Smooth muscle cell (in vitro differentiated cells): Measurements from ENCODE around the gene SLC22A1. TPM values are rescaled to one million over a fixed set of nuclear protein-coding genes. Genes with fewer than 3 reads are reported as not detected.

Source experiments
- DNase-seq: peaks from one replicate; lab custom pipeline; 2025; ENCODE audit not compliant: unreplicated experiment; lab: John Stamatoyannopoulos, UW
- H2AFZ ChIP-seq: fragments of 200-600 bp; sonication (generic); 2 replicates; pipeline ENCODE4 v1.6.0; 2016; ENCODE audit warnings: antibody characterized with exemption, low read depth, mild to moderate bottlenecking
- H3F3A ChIP-seq: fragments of 200-600 bp; sonication (generic); 2 replicates; pipeline ENCODE4 v1.6.0; 2017; ENCODE audit warnings: antibody characterized with exemption, low read depth
- H3K27ac ChIP-seq: fragments of 200-600 bp; sonication (generic); 2 replicates; pipeline ENCODE4 v1.5.1; 2016; ENCODE audit warnings: low read depth, mild to moderate bottlenecking
- H3K27me3 ChIP-seq: fragments of 200-600 bp; sonication (generic); 2 replicates; pipeline ENCODE4 v1.6.1; 2016; ENCODE audit warnings: low read depth, mild to moderate bottlenecking
- H3K36me3 ChIP-seq: fragments of 200-600 bp; sonication (generic); 2 replicates; pipeline ENCODE4 v1.5.1; 2016; ENCODE audit warnings: low read depth
- H3K4me1 ChIP-seq: fragments of 200-600 bp; sonication (generic); 2 replicates; pipeline ENCODE4 v1.5.1; 2016; ENCODE audit warnings: low read depth
- H3K4me2 ChIP-seq: fragments of 200-600 bp; sonication (generic); 2 replicates; pipeline ENCODE4 v1.6.0; 2016; ENCODE audit warnings: mild to moderate bottlenecking
- H3K4me3 ChIP-seq: fragments of 200-600 bp; sonication (generic); 2 replicates; pipeline ENCODE4 v1.5.1; 2016; ENCODE audit warnings: mild to moderate bottlenecking
- H3K79me2 ChIP-seq: fragments of 200-600 bp; sonication (generic); 2 replicates; pipeline ENCODE4 v1.6.0; 2016; ENCODE audit warnings: low read depth, mild to moderate bottlenecking
- H3K9ac ChIP-seq: fragments of 200-600 bp; sonication (generic); 2 replicates; pipeline ENCODE4 v1.6.0; 2016; ENCODE audit warnings: low read depth
- H3K9me3 ChIP-seq: fragments of 200-600 bp; sonication (generic); replicated peaks from 2 replicates; pipeline ENCODE4 v1.5.1; 2016; ENCODE audit warnings: low read depth
- H4K20me1 ChIP-seq: fragments of 200-600 bp; sonication (generic); 2 replicates; pipeline ENCODE4 v1.6.0; 2016; ENCODE audit warnings: low read depth
- WGBS: methylation state at CpG from one replicate; pipeline ENCODE4 v1.1.7; 2016; ENCODE audit warnings: low lambda C conversion rate; 5-methylcytosine and 5-hydroxymethylcytosine counted together
- polyA plus RNA-seq: library from polyadenylated mRNA; unstranded; fragments of >200 nt; fragmentation: Nextera tagmentation; extraction: Ambion mirVana; gene quantifications from 2 replicates; pipeline ENCODE4 v1.2.1, GENCODE V29; 2016
- total RNA-seq: library from RNA; depleted of rRNA; stranded (reverse); fragments of >200 nt; gene quantifications from 2 replicates; pipeline ENCODE4 v1.2.3, GENCODE V29; 2014
- TF ChIP-seq, protein P1 (sequence below): fragments of 200-600 bp; sonication (generic); IDR thresholded peaks from 2 replicates; pipeline ENCODE4 v1.5.1; 2017; ENCODE audit warnings: borderline replicate concordance, mild to moderate bottlenecking, antibody characterized with exemption; ENCODE audit not compliant: insufficient read depth, poor library complexity, severe bottlenecking

Gene SLC22A1
- total and polyA plus RNA-seq, 2 experiments from 2014 or later, result 0.04 to 1.6 TPM

DNA sequence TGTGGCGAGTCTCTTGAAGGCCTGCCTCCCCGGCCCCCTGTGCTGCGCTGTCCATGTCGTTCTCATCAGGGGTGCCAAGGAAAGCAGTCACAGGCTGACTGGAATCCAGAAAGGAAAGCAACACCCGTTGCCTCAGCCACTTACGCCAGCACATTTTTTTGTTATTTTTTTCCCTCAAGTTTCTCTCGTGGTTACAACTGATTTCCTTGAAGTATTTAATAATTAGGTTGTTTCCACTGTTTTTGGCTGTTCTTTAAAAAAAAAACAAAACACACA is 17.9 kb upstream of the SLC22A1 start:
- peaks cover 10% of the 10 kb centered on the region for H3K36me3 ChIP-seq

DNA sequence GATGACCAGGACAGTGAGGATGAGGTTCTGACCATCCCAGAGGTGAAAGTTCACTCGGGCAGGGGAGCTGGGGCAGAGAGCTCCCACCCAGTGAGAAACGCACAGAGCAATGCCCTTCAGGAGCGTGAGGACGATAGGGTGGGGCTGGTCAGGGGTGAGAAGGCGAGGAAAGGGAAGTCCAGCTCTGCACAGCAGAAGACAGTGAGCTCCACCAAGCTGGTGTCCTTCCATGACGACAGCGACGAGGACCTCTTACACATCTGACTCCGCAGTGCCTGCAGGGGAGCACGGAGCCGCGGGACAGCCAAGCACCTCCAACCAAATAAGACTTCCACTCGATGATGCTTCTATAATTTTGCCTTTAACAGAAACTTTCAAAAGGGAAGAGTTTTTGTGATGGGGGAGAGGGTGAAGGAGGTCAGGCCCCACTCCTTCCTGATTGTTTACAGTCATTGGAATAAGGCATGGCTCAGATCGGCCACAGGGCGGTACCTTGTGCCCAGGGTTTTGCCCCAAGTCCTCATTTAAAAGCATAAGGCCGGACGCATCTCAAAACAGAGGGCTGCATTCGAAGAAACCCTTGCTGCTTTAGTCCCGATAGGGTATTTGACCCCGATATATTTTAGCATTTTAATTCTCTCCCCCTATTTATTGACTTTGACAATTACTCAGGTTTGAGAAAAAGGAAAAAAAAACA is 16.6 kb upstream of the SLC22A1 start:
- Histone ChIP-seq H3K4me1 (no peaks in the 10 kb centered on the region), H3K36me3 (peaks cover 7% of the 10 kb centered on the region)
- WGBS, result 97% methylated on average over 20 of the region's 20 CpGs

More for the DNA sequence above, 17.9 kb upstream of the SLC22A1 start:
- DNase-seq, result no peak
- WGBS, result 100% methylated on average over 7 of the region's 7 CpGs
- TF ChIP-seq, protein P1, sequence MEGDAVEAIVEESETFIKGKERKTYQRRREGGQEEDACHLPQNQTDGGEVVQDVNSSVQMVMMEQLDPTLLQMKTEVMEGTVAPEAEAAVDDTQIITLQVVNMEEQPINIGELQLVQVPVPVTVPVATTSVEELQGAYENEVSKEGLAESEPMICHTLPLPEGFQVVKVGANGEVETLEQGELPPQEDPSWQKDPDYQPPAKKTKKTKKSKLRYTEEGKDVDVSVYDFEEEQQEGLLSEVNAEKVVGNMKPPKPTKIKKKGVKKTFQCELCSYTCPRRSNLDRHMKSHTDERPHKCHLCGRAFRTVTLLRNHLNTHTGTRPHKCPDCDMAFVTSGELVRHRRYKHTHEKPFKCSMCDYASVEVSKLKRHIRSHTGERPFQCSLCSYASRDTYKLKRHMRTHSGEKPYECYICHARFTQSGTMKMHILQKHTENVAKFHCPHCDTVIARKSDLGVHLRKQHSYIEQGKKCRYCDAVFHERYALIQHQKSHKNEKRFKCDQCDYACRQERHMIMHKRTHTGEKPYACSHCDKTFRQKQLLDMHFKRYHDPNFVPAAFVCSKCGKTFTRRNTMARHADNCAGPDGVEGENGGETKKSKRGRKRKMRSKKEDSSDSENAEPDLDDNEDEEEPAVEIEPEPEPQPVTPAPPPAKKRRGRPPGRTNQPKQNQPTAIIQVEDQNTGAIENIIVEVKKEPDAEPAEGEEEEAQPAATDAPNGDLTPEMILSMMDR, result no peak
- H3K27me3 ChIP-seq, result no peaks in the 10 kb centered on the region
- no peaks in the 10 kb centered on the region for H3F3A ChIP-seq
- no peaks in the 10 kb centered on the region for H3K4me1 ChIP-seq
- H2AFZ ChIP-seq, result no peak overlapping the region
- H3K9me3 ChIP-seq, result no peaks in the 10 kb centered on the region
- no peaks in the 10 kb centered on the region for H4K20me1 ChIP-seq
- no peak overlapping the region for H3K4me3 ChIP-seq
- no peak overlapping the region for H3K27ac ChIP-seq
- no peaks in the 10 kb centered on the region for H3K79me2 ChIP-seq
- H3K4me2 ChIP-seq, result no peak overlapping the region
- no peak overlapping the region for H3K9ac ChIP-seq

DNA sequence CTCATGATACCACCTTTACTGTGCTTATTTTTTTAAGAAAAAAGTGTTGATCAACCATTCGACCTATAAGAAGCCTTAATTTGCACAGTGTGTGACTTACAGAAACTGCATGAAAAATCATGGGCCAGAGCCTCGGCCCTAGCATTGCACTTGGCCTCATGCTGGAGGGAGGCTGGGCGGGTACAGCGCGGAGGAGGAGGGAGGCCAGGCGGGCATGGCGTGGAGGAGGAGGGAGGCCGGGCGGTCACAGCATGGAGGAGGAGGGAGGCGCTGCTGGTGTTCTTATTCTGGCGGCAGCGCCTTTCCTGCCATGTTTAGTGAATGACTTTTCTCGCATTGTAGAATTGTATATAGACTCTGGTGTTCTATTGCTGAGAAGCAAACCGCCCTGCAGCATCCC is 15.6 kb upstream of the SLC22A1 start:
- TF ChIP-seq, protein P1, result no peak
- H3F3A ChIP-seq, result no peaks in the 10 kb centered on the region

More for the DNA sequence above, 16.6 kb upstream of the SLC22A1 start:
- H3K9ac ChIP-seq, result no peak overlapping the region
- H4K20me1 ChIP-seq, result no peaks in the 10 kb centered on the region
- no peak overlapping the region for H3K27ac ChIP-seq
- H3F3A ChIP-seq, result no peaks in the 10 kb centered on the region
- no peaks in the 10 kb centered on the region for H3K9me3 ChIP-seq
- no peak overlapping the region for H3K4me2 ChIP-seq
- no peaks in the 10 kb centered on the region for H3K79me2 ChIP-seq
- H3K4me3 ChIP-seq, result no peak overlapping the region
- no peak overlapping the region for H2AFZ ChIP-seq
- no peak for DNase-seq
- H3K27me3 ChIP-seq, result no peaks in the 10 kb centered on the region
- TF ChIP-seq, protein P1, result no peak

DNA sequence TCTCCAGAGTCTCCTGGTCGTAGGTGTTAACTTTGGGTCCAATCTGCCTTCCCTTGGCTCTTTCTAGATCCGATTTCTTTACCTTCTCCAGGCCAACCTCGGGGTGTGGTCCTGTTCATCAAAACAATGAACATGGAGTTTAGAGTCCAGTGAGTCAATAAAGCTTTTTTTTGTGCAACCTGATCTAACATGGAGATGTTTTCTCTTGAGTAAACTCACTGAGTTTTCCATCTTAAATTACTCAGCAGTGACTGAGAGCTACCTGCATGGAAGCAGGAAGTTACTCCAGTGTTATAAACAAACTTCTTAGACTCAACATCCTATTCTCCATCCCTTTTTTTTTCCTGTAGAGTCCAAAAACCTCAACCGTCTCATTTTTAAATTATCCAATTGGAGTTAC is 14.9 kb upstream of the SLC22A1 start:
- H3K4me3 ChIP-seq, result no peak overlapping the region
- TF ChIP-seq, protein P1, result no peak
- DNase-seq, result no peak
- H3K27ac ChIP-seq, result no peak overlapping the region
- no peak overlapping the region for H3K4me2 ChIP-seq
- H3F3A ChIP-seq, result no peaks in the 10 kb centered on the region
- H3K79me2 ChIP-seq, result no peaks in the 10 kb centered on the region
- H3K9ac ChIP-seq, result no peak overlapping the region
- H3K27me3 ChIP-seq, result no peaks in the 10 kb centered on the region
- H3K9me3 ChIP-seq, result no peaks in the 10 kb centered on the region
- H3K4me1 ChIP-seq, result no peaks in the 10 kb centered on the region
- no peak overlapping the region for H2AFZ ChIP-seq
- H4K20me1 ChIP-seq, result no peaks in the 10 kb centered on the region
- 98% methylated on average over 4 of the region's 4 CpGs for WGBS
- peaks cover 7% of the 10 kb centered on the region for H3K36me3 ChIP-seq

More for the DNA sequence above, 15.6 kb upstream of the SLC22A1 start:
- H2AFZ ChIP-seq, result no peak overlapping the region
- 91% methylated on average over 14 of the region's 14 CpGs for WGBS
- no peaks in the 10 kb centered on the region for H3K79me2 ChIP-seq
- H3K27me3 ChIP-seq, result no peaks in the 10 kb centered on the region
- peaks cover 7% of the 10 kb centered on the region for H3K36me3 ChIP-seq
- no peaks in the 10 kb centered on the region for H4K20me1 ChIP-seq
- no peaks in the 10 kb centered on the region for H3K4me1 ChIP-seq
- H3K4me2 ChIP-seq, result no peak overlapping the region
- no peaks in the 10 kb centered on the region for H3K9me3 ChIP-seq
- H3K27ac ChIP-seq, result no peak overlapping the region
- no peak for DNase-seq
- H3K9ac ChIP-seq, result no peak overlapping the region
- H3K4me3 ChIP-seq, result no peak overlapping the region
